GM23338 (cell line): ENCODE measurements around the gene GUCY2F. TPM values are rescaled to one million over a fixed set of nuclear protein-coding genes. Genes with fewer than 3 reads are reported as not detected.

ENCODE experiments used
- ATAC-seq: fragments of 200-7000 bp; cut with Tn5 transposase; 3 replicates; pipeline ENCODE4 v1.9.1; 2020
- DNase-seq: peaks from one replicate; pipeline ENCODE4 v3.0.0-alpha.2; 2015; ENCODE audit warnings: low spot score
- H2AFZ ChIP-seq: fragments of 200-600 bp; sonication (generic); 2 replicates; pipeline ENCODE4 v1.8.0; 2016; ENCODE audit warnings: antibody characterized with exemption, mild to moderate bottlenecking, moderate library complexity
- H3F3A ChIP-seq: fragments of 200-600 bp; sonication (generic); replicated peaks from 2 replicates; pipeline ENCODE4 v1.8.0; 2017; ENCODE audit warnings: antibody characterized with exemption, mixed run types, low read depth
- H3K27ac ChIP-seq: fragments of 200-600 bp; sonication (generic); 2 replicates; pipeline ENCODE4 v1.6.1; 2016; ENCODE audit warnings: low read depth
- H3K27me3 ChIP-seq: fragments of 200-600 bp; sonication (generic); 2 replicates; pipeline ENCODE4 v1.8.0; 2016; ENCODE audit warnings: mild to moderate bottlenecking, mixed run types, moderate library complexity; ENCODE audit not compliant: insufficient read depth
- H3K36me3 ChIP-seq: fragments of 200-600 bp; sonication (generic); 2 replicates; pipeline ENCODE4 v1.8.0; 2016; ENCODE audit warnings: mild to moderate bottlenecking; ENCODE audit not compliant: insufficient read depth
- H3K4me1 ChIP-seq: fragments of 200-600 bp; sonication (generic); 2 replicates; pipeline ENCODE4 v1.8.0; 2016; ENCODE audit warnings: mild to moderate bottlenecking, moderate library complexity; ENCODE audit not compliant: insufficient read depth
- H3K4me2 ChIP-seq: fragments of 200-600 bp; sonication (generic); 2 replicates; pipeline ENCODE4 v1.7.1; 2017; ENCODE audit warnings: mixed run types
- H3K4me3 ChIP-seq: fragments of 200-600 bp; sonication (generic); 2 replicates; pipeline ENCODE4 v1.6.1; 2016; ENCODE audit warnings: mixed run types
- H3K79me2 ChIP-seq: fragments of 200-600 bp; sonication (generic); replicated peaks from 2 replicates; pipeline ENCODE4 v1.8.0; 2017; ENCODE audit warnings: mild to moderate bottlenecking; ENCODE audit not compliant: insufficient read depth
- H3K9me2 ChIP-seq: fragments of 200-600 bp; sonication (generic); 2 replicates; pipeline ENCODE4 v1.8.0; 2017; ENCODE audit not compliant: insufficient read depth
- H4K20me1 ChIP-seq: fragments of 200-600 bp; sonication (generic); replicated peaks from 2 replicates; pipeline ENCODE4 v1.8.0; 2017; ENCODE audit warnings: mild to moderate bottlenecking; ENCODE audit not compliant: insufficient read depth
- H3K27ac Mint-ChIP-seq: 2 replicates; pipeline ENCODE4 v1.8.0; 2020; ENCODE audit warnings: inconsistent platforms, mild to moderate bottlenecking, moderate library complexity, mixed read lengths
- H3K27me3 Mint-ChIP-seq: 3 replicates; pipeline ENCODE4 v1.8.0; 2022; ENCODE audit warnings: low read depth, mild to moderate bottlenecking, moderate library complexity, mixed read lengths, inconsistent platforms; ENCODE audit not compliant: insufficient read depth, poor library complexity
- H3K36me3 Mint-ChIP-seq: 3 replicates; pipeline ENCODE4 v1.8.0; 2021; ENCODE audit warnings: low read depth, mild to moderate bottlenecking, inconsistent platforms, moderate library complexity, mixed read lengths
- H3K4me1 Mint-ChIP-seq: 3 replicates; pipeline ENCODE4 v1.8.0; 2020; ENCODE audit warnings: mild to moderate bottlenecking, inconsistent platforms, mixed read lengths
- H3K4me3 Mint-ChIP-seq: 3 replicates; pipeline ENCODE4 v1.8.0; 2021; ENCODE audit warnings: moderate library complexity, mild to moderate bottlenecking, inconsistent platforms, mixed read lengths
- H3K9me3 Mint-ChIP-seq: 3 replicates; pipeline ENCODE4 v1.8.0; 2020; ENCODE audit warnings: moderate library complexity, mild to moderate bottlenecking, inconsistent platforms, mixed read lengths
- CREB1 ChIP-seq: fragments of 250-450 bp; sonication (Bioruptor Pico); IDR thresholded peaks from 2 replicates; pipeline ENCODE4 v1.5.0; 2020; ENCODE audit warnings: low read depth, mild to moderate bottlenecking, moderate library complexity
- EZH2 ChIP-seq: fragments of 200-600 bp; sonication (generic); IDR thresholded peaks from one replicate; pipeline ENCODE4 v1.8.0; 2017; ENCODE audit warnings: antibody characterized with exemption, mild to moderate bottlenecking, low read depth; ENCODE audit not compliant: unreplicated experiment
- JUNB ChIP-seq: IDR thresholded peaks from one replicate; pipeline ENCODE4 v1.6.1; 2016; ENCODE audit warnings: antibody characterized with exemption; ENCODE audit not compliant: unreplicated experiment
- ZNF114 ChIP-seq: fragments of 250-450 bp; sonication (Bioruptor Pico); IDR thresholded peaks from 2 replicates; pipeline ENCODE4 v1.5.0; 2020; ENCODE audit warnings: mild to moderate bottlenecking, moderate library complexity
- polyA plus RNA-seq: library from polyadenylated mRNA; unstranded; fragments of >200 nt; fragmentation: Nextera tagmentation; extraction: Ambion mirVana; gene quantifications from 2 replicates; pipeline ENCODE4 v1.2.1, GENCODE V29; 2016
- total RNA-seq: library from RNA; depleted of rRNA; stranded (reverse); fragments of >200 nt; shearing (Covaris generic); gene quantifications from 2 replicates; pipeline ENCODE4 v1.2.3, GENCODE V29; 2014
- TF ChIP-seq, protein P1 (sequence below): fragments of 250-450 bp; sonication (Bioruptor Pico); IDR thresholded peaks from 2 replicates; pipeline ENCODE4 v1.5.0; 2020; ENCODE audit warnings: mild to moderate bottlenecking, moderate library complexity
- TF ChIP-seq, protein P2 (sequence below): IDR thresholded peaks from 2 replicates; pipeline ENCODE4 v1.6.1; 2016; ENCODE audit warnings: antibody characterized with exemption

GUCY2F gene
- total and polyA plus RNA-seq, 2 experiments from 2014 or later, result 0.06 to 0.10 TPM

DNA sequence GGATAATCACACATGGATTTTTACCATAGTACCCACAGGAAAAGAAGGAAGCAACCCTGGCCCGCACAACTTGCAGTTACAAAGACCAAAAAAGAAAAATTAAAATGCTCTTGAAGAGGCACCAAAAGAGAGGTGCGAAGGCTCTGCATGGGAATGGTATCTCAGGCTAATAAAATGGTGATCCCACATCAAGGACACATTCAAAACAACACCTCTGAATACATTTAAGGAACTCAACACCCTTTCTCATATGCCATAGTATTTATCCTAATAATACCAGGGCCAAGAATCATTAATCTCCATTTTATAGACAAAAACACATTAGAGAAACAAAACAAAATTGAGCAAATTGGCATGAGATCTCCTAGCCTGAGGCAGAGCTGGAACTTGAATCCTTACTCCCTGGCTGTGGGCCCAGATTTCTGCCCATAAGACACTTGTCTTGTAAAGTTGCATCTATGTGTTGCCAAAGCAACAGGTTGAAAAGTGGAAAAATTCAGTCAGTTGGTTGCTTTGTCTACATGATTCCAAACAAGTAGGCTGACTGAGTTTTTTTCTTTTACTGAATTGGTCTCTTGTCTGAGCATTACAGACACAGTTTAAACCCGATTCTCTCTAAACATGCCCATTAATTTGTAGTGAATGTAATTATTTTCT is 33.5 kb downstream of the GUCY2F start:
- Histone ChIP-seq H4K20me1 (no peaks in the 10 kb centered on the region), H3K36me3 (no peaks in the 10 kb centered on the region), H3K9me2 (no peaks in the 10 kb centered on the region), H2AFZ (no peak overlapping the region), H3K79me2 (no peaks in the 10 kb centered on the region), H3K27ac (no peak overlapping the region), H3K27me3 (no peaks in the 10 kb centered on the region), H3K4me1 (peaks cover 6% of the 10 kb centered on the region; the same call in 1 of the 2 replicates), H3K4me3 (no peak overlapping the region), H3F3A (no peaks in the 10 kb centered on the region), H3K4me2 (no peak overlapping the region)
- Mint-ChIP-seq H3K27me3 (no peaks in the 10 kb centered on the region), H3K9me3 (peaks cover 3% of the 10 kb centered on the region; the same call in 1 of the 3 replicates), H3K4me3 (no peak overlapping the region), H3K36me3 (no peaks in the 10 kb centered on the region), H3K27ac (no peak overlapping the region), H3K4me1 (peaks cover 6% of the 10 kb centered on the region; the same call in 2 of the 3 replicates)
- ATAC-seq (no peak), DNase-seq (no peak)
- TF ChIP-seq EZH2, result no peak
- TF ChIP-seq JUNB, result no peak
- TF ChIP-seq ZNF114 (CRISPR knock-in tag), result no peak
- no peak for TF ChIP-seq CREB1
- TF ChIP-seq, protein P1, sequence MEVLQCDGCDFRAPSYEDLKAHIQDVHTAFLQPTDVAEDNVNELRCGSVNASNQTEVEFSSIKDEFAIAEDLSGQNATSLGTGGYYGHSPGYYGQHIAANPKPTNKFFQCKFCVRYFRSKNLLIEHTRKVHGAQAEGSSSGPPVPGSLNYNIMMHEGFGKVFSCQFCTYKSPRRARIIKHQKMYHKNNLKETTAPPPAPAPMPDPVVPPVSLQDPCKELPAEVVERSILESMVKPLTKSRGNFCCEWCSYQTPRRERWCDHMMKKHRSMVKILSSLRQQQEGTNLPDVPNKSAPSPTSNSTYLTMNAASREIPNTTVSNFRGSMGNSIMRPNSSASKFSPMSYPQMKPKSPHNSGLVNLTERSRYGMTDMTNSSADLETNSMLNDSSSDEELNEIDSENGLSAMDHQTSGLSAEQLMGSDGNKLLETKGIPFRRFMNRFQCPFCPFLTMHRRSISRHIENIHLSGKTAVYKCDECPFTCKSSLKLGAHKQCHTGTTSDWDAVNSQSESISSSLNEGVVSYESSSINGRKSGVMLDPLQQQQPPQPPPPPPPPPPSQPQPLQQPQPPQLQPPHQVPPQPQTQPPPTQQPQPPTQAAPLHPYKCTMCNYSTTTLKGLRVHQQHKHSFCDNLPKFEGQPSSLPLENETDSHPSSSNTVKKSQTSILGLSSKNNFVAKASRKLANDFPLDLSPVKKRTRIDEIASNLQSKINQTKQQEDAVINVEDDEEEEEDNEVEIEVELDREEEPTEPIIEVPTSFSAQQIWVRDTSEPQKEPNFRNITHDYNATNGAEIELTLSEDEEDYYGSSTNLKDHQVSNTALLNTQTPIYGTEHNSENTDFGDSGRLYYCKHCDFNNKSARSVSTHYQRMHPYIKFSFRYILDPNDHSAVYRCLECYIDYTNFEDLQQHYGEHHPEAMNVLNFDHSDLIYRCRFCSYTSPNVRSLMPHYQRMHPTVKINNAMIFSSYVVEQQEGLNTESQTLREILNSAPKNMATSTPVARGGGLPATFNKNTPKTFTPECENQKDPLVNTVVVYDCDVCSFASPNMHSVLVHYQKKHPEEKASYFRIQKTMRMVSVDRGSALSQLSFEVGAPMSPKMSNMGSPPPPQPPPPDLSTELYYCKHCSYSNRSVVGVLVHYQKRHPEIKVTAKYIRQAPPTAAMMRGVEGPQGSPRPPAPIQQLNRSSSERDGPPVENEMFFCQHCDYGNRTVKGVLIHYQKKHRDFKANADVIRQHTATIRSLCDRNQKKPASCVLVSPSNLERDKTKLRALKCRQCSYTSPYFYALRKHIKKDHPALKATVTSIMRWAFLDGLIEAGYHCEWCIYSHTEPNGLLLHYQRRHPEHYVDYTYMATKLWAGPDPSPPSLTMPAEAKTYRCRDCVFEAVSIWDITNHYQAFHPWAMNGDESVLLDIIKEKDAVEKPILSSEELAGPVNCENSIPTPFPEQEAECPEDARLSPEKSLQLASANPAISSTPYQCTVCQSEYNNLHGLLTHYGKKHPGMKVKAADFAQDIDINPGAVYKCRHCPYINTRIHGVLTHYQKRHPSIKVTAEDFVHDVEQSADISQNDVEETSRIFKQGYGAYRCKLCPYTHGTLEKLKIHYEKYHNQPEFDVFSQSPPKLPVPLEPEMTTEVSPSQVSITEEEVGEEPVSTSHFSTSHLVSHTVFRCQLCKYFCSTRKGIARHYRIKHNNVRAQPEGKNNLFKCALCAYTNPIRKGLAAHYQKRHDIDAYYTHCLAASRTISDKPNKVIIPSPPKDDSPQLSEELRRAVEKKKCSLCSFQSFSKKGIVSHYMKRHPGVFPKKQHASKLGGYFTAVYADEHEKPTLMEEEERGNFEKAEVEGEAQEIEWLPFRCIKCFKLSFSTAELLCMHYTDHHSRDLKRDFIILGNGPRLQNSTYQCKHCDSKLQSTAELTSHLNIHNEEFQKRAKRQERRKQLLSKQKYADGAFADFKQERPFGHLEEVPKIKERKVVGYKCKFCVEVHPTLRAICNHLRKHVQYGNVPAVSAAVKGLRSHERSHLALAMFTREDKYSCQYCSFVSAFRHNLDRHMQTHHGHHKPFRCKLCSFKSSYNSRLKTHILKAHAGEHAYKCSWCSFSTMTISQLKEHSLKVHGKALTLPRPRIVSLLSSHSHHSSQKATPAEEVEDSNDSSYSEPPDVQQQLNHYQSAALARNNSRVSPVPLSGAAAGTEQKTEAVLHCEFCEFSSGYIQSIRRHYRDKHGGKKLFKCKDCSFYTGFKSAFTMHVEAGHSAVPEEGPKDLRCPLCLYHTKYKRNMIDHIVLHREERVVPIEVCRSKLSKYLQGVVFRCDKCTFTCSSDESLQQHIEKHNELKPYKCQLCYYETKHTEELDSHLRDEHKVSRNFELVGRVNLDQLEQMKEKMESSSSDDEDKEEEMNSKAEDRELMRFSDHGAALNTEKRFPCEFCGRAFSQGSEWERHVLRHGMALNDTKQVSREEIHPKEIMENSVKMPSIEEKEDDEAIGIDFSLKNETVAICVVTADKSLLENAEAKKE (CRISPR knock-in tag), result no peak

DNA sequence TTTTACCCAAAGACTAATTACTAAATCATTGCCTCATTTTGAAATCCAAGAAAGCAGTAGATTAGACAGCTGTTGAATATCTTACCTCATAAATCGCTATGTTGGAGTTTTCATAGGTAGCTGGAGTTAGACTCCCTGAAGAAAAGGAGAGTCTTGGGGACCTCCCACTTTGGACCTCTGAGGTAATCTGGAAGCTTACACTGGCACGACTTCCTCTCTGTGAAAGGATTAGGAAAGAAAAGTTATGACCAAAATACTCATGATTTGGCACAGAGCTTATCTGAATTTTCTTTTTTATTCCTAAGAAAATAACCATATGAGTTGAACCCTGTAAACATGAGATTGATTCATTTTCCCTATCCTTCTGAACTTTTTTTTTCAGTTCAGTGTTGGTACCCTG is 40.6 kb downstream of the GUCY2F start:
- Mint-ChIP-seq H3K9me3 (peaks cover 6% of the 10 kb centered on the region; the same call in 1 of the 3 replicates), H3K27me3 (no peaks in the 10 kb centered on the region), H3K4me3 (no peak overlapping the region), H3K36me3 (no peaks in the 10 kb centered on the region), H3K27ac (no peak overlapping the region), H3K4me1 (no peaks in the 10 kb centered on the region)
- H3K27ac ChIP-seq, result no peak overlapping the region
- H3F3A ChIP-seq, result no peaks in the 10 kb centered on the region
- H3K4me1 ChIP-seq, result no peaks in the 10 kb centered on the region
- H4K20me1 ChIP-seq, result no peaks in the 10 kb centered on the region
- H3K79me2 ChIP-seq, result no peaks in the 10 kb centered on the region
- no peak overlapping the region for H3K4me3 ChIP-seq
- H3K9me2 ChIP-seq, result no peaks in the 10 kb centered on the region
- H3K4me2 ChIP-seq, result no peak overlapping the region
- DNase-seq (no peak), ATAC-seq (no peak)
- H3K27me3 ChIP-seq, result no peaks in the 10 kb centered on the region
- H3K36me3 ChIP-seq, result no peaks in the 10 kb centered on the region
- no peak overlapping the region for H2AFZ ChIP-seq
- TF ChIP-seq, protein P2, sequence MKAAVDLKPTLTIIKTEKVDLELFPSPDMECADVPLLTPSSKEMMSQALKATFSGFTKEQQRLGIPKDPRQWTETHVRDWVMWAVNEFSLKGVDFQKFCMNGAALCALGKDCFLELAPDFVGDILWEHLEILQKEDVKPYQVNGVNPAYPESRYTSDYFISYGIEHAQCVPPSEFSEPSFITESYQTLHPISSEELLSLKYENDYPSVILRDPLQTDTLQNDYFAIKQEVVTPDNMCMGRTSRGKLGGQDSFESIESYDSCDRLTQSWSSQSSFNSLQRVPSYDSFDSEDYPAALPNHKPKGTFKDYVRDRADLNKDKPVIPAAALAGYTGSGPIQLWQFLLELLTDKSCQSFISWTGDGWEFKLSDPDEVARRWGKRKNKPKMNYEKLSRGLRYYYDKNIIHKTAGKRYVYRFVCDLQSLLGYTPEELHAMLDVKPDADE, result no peak
